ENCODE measurements around the gene PAK6. TPM values are rescaled to one million over a fixed set of nuclear protein-coding genes. Genes with fewer than 3 reads are reported as not detected.
A peak's percentile ranks its signal among the peaks of the same experiment; 100 is the strongest.

PAK6 gene
- total and polyA plus RNA-seq, 2 experiments from 2014 or later, result 2.4 to 20.0 TPM

- no peaks in the 10 kb centered on the region for H3K36me3 ChIP-seq (ENCODE audit: insufficient read depth)
- no peak for TF ChIP-seq ZNF331 (CRISPR knock-in tag; IDR thresholded peaks at IDR 0.05; ENCODE audit: low read depth)
- Mint-ChIP-seq H3K27me3 (ENCODE audit: insufficient read depth, low read depth, poor library complexity) (peaks cover 4% of the 10 kb centered on the region), H3K36me3 (ENCODE audit: low read depth) (no peaks in the 10 kb centered on the region), H3K9me3 (no peaks in the 10 kb centered on the region), H3K4me1 (peaks cover 17% of the 10 kb centered on the region), H3K27ac (no peak overlapping the region), H3K4me3 (no peak overlapping the region)
- H4K20me1 ChIP-seq (replicated peaks; ENCODE audit: insufficient read depth), result no peaks in the 10 kb centered on the region
- no peak overlapping the region for H3K27ac ChIP-seq (ENCODE audit: low read depth)
- no peak overlapping the region for H3K4me2 ChIP-seq
- H3K4me1 ChIP-seq (ENCODE audit: insufficient read depth), result peaks cover 18% of the 10 kb centered on the region
- no peak overlapping the region for H3K4me3 ChIP-seq
- DNase-seq (ENCODE audit: low spot score), result no peak
- no peaks in the 10 kb centered on the region for H3K79me2 ChIP-seq (replicated peaks; ENCODE audit: insufficient read depth)
- H2AFZ ChIP-seq, result no peak overlapping the region
- 0 out of 2 replicates have a peak, but pooled peaks cover 8% of the 10 kb centered on the region for H3K9me2 ChIP-seq (ENCODE audit: insufficient read depth)
- peaks cover 3% of the 10 kb centered on the region; the same call in 1 of the 2 replicates for H3K27me3 ChIP-seq (ENCODE audit: insufficient read depth)
- H3F3A ChIP-seq (replicated peaks; ENCODE audit: low read depth), result 0 out of 2 replicates have a peak, but pooled peaks cover 5% of the 10 kb centered on the region
- no peak for ATAC-seq
Observed at GRCh38 chr15:40312370-40313158, 73.7 kb downstream of the PAK6 start.

DNA sequence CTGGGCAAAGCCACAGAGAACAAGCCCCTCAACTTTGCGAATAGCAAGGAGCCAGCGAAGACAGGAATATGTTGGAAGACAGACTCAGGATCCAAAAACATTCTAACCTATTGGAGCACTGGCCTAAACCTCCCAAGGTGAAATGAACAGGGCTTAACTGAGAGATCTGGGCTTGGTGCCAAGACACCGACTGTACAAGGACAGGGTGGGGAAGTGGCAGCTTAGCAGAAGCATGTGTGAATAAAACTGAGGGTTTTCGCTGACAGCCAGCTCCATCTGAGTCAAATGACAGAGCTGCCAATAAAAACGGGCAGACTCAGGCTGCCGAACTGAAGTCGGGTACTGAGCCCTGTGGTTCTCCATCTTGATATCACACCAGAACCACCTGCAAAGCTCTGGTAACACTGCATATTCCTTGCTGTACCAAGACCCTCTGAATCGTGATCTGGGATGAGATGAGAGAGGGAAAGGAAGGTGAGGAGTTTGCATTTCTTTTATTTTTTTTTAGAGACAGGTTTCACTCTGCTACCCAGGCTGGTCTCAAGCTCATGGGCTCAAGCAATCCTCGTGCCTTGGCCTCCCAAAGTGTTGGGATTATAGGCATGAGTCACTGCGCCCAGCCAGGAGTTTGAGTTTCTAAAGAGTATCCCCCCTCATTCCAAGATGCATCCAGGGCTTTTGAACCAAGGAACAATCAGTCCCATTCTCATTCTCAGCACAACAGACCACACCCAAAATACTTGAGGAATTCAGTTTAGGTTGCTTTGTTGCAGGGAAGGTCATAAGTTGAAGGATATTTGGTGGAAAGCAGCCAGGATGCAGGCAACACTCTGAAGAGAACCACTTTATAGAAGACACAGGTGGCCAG, 74.9 kb downstream of the PAK6 start:
- no peak for TF ChIP-seq ZNF462 (CRISPR knock-in tag; IDR thresholded peaks at IDR 0.05)
- ATAC-seq (no peak), DNase-seq (ENCODE audit: low spot score) (no peak)
- H3K9me3 Mint-ChIP-seq, result no peaks in the 10 kb centered on the region
- no peaks in the 10 kb centered on the region for H3K36me3 Mint-ChIP-seq (ENCODE audit: low read depth)
- Histone ChIP-seq H2AFZ (peak overlapping the region; percentile 28; the same call in 1 of the 2 replicates), H3K4me1 (ENCODE audit: insufficient read depth) (peaks cover 11% of the 10 kb centered on the region), H4K20me1 (replicated peaks; ENCODE audit: insufficient read depth) (no peaks in the 10 kb centered on the region), H3K4me2 (no peak overlapping the region), H3K79me2 (replicated peaks; ENCODE audit: insufficient read depth) (no peaks in the 10 kb centered on the region), H3K27me3 (ENCODE audit: insufficient read depth) (peaks cover 3% of the 10 kb centered on the region; the same call in 1 of the 2 replicates), H3F3A (replicated peaks; ENCODE audit: low read depth) (0 out of 2 replicates have a peak, but pooled peaks cover 5% of the 10 kb centered on the region), H3K27ac (ENCODE audit: low read depth) (no peak overlapping the region), H3K36me3 (ENCODE audit: insufficient read depth) (no peaks in the 10 kb centered on the region), H3K4me3 (no peak overlapping the region), H3K9me2 (ENCODE audit: insufficient read depth) (0 out of 2 replicates have a peak, but pooled peaks cover 8% of the 10 kb centered on the region)
- H3K27ac Mint-ChIP-seq, result no peak overlapping the region
- peaks cover 13% of the 10 kb centered on the region for H3K4me1 Mint-ChIP-seq
- peaks cover 4% of the 10 kb centered on the region for H3K27me3 Mint-ChIP-seq (ENCODE audit: insufficient read depth, low read depth, poor library complexity)
- no peak overlapping the region for H3K4me3 Mint-ChIP-seq

Measured in GM23338 (cell line).